SHP77 treated with DMSO at 0.1 percent for 48 hours (cell line): ENCODE measurements around the gene GUK1.

Experiments used
- DNase-seq: peaks from one replicate; lab custom pipeline; 2025; lab: John Stamatoyannopoulos, UW

Gene GUK1

DNA sequence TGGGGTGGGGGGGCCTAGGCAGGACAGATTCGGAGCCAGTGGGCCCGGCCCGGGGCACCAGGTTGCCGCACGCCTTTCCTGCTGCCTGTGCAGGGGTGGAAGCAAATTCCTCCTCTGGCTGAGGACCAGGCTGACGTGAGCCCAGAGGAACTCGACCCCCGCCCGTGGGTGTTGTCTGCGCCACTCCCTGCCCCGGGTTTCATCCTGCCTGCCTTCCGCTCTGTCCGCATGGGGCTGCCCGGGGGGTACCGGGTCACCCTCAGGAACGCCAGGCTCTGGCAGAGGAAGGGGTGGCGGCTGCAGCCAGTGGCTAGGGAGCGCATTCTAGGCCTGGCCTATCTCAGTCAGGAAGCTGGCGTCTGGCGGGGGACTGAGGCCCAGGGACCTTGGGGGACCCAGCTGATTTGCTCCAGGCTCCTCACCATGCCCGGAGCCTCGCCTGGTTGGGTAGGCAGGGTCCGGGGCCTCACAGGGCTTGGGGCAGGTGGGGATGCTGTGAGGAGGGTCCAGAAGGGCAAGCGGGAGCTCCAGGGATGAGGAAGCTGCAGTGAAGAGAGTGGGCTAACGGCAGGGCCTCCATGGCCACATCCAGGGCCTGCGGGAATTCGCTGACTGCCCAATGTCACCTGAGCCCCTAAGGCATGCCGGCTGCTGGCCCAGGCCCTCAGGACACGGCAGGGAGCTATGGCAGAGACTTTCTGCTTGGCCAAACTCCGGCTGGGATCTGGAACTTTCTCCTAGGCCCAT lies 23.1 kb downstream of the GUK1 start:
- DNase-seq, result no peak

DNA sequence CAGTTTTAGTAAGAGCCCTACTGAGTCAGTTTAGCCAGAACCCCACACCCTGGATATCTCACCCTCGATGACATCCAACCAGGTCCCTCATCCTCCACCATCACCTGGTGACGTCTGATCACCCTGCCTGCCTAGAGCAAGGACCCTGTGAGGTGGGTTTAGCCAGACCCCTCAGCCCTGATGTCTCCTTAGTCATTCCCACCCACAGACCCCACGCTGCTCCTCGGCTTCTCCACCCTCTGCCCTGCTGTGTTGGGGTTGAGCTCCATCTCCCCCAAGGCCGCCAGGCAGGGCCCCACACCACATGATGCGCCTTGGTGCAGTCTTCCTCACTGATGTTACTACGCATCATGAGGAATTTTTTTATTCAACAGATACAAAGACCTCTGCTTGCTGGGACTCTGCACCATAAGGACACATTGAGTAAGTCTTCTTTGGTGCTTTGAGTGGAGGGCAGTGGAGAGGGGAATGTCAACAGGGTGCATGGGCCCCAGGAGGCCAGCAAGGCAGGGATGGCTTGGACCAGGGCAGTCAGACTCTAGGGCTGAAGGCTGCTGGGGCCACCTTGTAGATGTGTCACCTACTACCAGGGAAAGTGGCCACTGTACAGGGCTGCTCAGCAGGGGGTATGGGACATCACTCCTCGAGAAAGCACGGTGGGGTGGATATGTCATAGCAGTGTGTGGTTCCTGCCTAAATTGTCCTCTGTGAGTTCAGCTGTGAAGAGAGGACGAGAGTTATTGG lies 23.9 kb downstream of the GUK1 start:
- no peak for DNase-seq

GRCh38 chr1:228164561-228165371 lies 24.7 kb downstream of the GUK1 start:
- DNase-seq, result no peak

DNA sequence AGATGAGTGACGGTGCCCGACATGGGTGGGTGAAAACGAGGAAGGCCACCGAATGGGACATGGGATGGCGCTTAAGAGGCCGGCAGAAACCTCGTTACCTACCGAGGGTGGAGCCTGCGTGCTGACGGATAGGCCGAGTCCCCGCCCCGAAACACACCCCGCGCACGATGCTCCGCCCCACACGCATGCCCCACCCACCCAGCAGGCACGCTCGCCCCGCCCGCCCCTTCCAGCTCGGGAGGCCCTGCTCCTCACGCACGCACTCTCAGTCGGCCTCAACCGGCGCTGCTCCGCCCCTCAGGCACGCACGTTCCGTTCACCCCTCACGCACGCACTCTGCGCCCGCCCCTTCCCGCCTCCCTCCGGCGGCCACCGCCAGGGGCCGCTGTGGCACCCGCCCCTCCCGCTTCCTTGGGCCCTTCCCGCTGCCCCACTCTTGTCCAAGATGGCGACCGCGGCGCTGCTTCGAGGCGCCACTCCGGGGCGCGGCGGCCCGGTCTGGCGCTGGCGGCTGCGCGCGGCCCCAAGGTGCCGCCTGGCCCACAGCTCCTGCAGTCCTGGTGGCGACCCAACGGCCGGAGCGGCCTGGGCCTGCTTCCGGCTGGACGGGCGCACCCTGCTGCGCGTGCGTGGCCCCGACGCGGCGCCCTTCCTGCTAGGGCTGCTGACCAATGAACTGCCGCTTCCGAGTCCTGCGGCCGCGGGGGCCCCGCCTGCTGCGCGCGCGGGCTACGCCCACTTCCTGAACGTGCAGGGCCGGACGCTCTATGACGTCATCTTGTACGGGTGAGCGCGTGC lies 25.5 kb downstream of the GUK1 start, which contains the start of gene IBA57:
Gene IBA57, plus strand, starts transcription at position 433 of the 798 bp plus-strand sequence. Its CDS starts 13 bp downstream, at position 446.
- DNase-seq, result peak; percentile 87

GRCh38 chr1:228166170-228166936 lies 26.3 kb downstream of the GUK1 start:
- DNase-seq, result peak; percentile 49

DNA sequence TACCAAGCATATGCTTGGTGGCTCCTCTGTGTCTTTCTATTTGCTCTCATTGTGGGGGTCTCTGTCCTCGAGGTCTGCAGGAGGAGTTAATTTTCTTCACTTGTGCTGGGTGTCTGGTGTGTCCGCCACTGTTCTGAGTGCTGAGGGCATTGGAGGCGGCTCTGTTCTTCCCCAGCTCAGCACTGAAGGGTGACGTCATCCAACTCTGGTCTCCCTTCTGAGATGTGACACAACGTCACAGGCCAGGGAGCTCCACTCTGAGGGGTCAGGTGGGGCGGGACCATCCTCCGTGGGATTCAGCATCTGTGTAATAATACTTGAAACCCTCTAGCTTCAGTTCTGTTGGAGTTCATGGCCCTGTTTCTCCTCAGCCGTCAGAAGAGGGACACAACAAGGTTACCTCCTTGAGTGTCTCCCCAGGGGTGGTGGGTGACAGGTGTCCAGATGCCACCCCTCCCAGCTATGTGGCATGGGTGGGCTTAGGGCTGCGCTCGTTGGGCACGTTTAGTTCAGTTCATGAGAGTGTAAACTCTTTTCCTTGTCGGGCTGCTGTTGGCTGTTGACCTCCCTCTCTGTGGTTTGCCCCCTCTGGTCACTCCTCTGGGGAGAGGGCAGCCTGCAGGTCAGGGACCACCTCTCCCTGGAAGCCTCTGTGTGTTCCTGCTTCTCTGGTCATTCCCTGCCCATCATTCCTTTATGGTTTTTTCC lies 28.6 kb downstream of the GUK1 start:
- DNase-seq, result no peak

GRCh38 chr1:228169345-228169744 lies 29.3 kb downstream of the GUK1 start:
- no peak for DNase-seq

DNA sequence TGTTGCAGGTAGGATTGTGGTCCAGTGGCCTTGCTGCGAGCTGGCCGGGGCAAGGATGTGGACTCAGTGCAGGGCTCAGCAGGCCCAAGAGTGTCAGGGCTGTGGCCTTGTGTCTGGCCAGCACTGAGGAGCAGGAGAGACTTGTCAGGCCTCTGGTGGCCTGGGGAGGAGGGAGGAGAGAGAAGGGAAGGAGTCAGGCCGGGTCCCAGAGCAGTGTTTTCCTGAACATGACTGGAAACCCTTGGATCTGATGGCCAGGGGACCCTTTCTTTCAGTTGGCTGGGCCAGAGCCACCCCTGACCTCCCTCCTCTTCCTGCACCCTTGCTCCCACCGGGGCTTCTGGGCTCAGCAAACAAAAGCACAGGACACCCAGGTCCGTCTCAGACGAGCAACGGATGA lies 30.6 kb downstream of the GUK1 start:
- no peak for DNase-seq

DNA sequence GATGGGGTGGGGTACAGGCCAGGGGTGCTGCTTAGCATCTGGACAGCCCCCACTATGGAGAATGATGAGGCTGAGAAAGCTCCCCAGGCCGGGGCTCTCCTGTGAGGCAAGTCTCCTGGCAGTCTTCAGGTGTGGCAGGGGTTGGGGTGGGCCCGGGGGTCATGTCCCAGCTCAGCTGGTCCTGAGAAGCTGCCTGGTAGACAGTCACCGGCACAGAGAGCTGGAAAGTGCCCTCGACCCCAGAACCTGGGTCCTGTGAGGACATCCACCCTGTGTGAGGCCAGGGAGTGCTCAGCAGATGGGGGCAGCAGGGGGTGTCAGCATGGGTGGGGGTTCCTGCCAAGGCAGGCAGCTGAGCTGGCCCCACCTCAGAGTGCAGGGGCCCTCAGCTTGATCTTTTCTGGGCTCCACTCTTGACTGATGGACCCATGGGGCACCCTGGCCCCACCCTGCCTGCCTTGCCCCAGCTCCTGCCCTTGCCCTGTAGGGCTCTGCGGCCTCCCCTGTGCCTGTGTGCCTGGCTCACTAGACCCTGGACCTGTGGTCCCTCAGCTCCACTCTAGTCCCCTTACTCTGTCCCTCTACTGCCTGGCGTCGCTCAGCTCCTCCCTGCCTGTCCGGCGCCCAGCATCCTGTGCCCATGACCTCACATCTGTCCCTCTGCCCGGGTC lies 31.3 kb downstream of the GUK1 start:
- no peak for DNase-seq

DNA sequence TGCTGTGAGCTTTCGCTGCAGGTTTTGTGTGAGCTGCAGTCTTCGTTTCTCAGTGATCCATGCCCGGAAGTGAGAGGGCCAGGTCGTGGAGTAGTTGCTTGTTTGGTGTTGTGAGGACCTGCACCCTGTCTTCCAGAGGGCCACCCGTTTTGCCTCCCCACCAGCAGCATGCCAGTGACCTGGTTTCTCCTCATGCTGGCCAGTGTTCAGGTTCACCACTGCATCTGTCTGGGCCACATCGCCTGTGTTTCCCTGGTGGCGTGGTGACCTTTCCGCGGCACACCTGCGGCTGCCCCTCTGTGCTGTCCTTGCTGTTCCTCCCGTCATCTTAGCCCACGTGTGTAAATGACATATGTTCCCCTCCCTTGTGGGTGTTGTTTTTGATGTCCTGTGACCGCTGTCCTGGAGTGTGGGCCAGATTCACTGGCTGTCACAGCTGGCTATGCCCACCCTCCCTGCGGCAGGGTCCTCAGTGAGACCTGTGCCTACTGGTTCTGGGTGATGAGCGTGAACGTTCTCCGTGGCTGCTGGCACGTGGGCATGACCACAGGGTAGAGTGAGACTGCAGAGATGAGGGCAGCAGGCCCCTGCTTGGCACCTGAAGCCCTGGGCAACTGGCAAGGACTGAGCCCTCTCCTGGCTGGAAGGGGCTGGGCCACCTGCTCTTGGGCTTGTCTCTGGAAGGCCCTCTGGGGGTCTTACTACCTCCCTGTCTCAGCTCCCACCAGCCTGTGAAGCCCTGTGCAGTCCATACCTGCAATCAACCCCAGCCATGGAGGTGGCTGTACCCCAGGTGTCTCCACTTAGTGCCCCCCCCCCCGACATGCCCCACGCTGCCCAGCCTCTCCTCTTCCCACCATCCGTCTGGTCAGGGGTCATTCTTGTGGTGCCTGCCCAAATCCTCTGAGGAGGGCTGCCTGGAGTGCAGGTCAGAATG lies 32.8 kb downstream of the GUK1 start:
- no peak for DNase-seq

DNA sequence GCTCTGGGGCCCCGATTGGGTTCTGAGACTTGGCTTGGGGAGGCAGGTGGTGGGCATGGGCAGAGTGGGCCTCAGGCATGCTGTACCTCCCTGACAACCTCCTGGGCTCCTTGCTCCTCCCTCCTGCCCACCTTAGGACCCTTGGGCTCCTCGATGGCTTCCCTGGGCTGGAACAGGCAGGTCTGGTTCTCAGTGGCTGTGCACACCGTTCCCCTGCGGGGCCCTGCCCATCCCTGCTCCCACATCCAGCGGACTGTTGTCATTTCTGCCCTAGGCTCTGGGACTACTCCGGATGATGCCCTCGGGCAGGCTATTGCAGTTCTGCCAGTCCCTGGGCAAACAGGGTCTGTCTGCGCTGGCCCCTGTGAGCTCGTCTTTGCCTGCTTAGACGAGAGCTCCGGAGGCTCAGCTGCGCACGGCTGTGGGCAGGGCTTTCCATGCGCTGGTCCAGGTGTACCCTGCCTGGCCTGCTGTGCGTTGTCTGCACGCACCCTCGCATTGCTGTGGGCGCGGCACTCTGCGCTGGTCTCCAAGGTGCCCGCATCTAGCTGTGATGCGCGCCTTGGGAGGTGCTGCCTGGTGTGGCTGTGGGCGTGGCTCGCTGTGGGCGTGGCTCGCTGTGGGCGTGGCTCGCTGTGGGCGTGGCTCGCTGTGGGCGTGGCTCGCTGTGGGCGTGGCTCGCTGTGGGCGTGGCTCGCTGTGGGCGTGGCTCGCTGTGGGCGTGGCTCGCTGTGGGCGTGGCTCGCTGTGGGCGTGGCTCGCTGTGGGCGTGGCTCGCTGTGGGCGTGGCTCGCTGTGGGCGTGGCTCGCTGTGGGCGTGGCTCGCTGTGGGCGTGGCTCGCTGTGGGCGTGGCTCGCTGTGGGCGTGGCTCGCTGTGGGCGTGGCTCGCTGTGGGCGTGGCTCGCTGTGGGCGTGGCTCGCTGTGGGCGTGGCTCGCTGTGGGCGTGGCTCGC lies 33.7 kb downstream of the GUK1 start:
- DNase-seq, result peak; percentile 27

GRCh38 chr1:228174482-228175315 lies 34.6 kb downstream of the GUK1 start:
- no peak for DNase-seq

DNA sequence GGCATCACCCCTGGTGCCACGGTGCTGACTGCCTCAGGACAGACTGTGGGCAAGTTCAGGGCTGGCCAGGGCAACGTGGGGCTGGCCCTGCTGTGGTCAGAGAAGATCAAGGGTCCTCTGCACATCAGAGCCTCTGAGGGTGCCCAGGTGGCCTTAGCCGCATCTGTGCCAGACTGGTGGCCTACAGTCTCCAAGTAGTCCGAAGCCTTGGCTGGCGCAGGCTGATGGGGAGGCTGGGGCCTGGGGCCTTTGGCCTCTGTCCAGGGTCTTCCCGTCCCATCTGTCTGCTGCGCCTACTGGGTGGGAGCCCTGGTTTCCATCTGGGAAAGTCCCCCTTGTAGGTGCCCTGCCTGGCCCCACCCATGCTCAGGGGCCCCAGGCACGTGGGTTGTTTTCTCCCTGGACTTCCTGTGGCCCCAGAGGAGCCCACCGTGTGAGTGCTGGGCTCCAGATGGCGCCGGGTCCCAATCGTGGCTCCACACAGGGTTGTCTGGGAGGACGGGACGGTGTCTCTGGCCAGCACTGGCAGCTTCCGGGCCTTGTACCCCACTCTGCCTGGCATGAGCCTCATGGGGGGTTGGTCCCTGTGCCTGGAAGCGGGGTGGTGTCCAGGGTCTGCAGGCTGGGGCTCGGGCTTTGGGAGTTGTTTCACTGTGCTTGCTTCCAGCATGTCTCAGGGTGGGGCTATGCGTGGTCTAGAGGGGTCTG lies 35.4 kb downstream of the GUK1 start:
- no peak for DNase-seq

DNA sequence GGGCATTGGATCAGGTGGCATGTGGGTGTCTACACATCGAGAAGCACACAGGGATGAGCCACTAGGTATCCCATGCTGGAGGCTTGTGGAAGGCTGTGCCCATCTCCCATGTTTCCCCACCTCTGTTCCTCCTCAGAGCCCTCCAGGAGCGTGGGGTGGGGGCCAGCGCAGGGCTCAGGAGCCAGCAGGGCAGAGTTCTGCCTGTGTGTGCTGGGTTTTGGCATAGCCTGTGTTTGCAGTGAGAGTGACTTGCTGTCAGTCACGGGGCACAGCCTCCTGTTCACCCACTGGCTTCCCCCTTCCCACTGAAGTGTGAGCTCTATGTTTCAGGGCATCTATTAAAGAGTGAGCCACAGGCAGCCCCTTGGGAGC lies 35.9 kb downstream of the GUK1 start:
- no peak for DNase-seq

DNA sequence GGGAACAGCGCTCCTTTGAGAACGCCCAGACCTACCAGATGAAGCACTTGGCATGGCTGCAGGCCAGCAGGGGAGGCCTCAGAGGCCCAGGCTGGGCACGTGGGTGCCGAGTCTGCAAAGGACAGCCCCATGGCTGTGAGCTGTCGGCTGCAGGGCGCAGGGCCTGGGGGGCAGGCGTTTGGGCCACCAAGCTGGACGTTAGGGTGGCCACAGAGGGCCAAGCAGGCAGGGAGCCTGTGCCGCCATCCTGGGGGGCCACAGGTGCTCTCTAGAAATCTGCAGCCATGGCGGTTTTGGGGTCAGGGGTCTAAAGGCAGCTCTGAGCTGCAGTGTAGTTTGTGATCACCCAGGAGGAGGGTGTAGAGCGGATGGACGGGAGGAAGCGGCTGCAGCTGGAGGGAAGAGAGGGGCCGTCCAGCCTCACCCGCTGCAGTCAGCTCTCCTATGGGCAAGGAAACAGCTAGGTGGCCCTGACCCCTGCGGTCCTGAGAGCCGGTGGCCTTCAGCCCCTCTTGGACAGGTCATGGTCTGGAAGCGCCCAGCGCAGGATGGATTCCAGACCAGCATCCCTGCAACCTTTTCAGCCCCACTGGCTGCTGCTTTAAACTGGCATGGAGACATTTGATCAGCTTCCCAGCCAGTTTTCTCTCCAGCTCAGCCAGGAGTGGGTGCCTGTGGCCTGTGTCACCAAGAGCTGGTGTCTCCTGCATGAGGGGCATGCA lies 36.5 kb downstream of the GUK1 start:
- no peak for DNase-seq

- DNase-seq, result no peak
Observed at GRCh38 chr1:228177183-228177475, 37.0 kb downstream of the GUK1 start.
